Retinal pigment epithelial cell (primary cell): Measurements from ENCODE around the gene MYO7B.

Source experiments
- DNase-seq: peaks from one replicate; pipeline ENCODE4 v3.0.0-alpha.2; 2010; ENCODE audit warnings: low read depth
- H3K4me3 ChIP-seq: 2 replicates; pipeline ENCODE4 v1.5.1; 2011; ENCODE audit warnings: mild to moderate bottlenecking, low read length, control low read depth, moderate library complexity
- TF ChIP-seq, protein P1 (sequence below): conservative IDR thresholded peaks from 2 replicates; pipeline ENCODE4 v1.5.1; 2011; ENCODE audit warnings: low read depth, low read length, control low read depth, inconsistent platforms

The MYO7B gene

DNA sequence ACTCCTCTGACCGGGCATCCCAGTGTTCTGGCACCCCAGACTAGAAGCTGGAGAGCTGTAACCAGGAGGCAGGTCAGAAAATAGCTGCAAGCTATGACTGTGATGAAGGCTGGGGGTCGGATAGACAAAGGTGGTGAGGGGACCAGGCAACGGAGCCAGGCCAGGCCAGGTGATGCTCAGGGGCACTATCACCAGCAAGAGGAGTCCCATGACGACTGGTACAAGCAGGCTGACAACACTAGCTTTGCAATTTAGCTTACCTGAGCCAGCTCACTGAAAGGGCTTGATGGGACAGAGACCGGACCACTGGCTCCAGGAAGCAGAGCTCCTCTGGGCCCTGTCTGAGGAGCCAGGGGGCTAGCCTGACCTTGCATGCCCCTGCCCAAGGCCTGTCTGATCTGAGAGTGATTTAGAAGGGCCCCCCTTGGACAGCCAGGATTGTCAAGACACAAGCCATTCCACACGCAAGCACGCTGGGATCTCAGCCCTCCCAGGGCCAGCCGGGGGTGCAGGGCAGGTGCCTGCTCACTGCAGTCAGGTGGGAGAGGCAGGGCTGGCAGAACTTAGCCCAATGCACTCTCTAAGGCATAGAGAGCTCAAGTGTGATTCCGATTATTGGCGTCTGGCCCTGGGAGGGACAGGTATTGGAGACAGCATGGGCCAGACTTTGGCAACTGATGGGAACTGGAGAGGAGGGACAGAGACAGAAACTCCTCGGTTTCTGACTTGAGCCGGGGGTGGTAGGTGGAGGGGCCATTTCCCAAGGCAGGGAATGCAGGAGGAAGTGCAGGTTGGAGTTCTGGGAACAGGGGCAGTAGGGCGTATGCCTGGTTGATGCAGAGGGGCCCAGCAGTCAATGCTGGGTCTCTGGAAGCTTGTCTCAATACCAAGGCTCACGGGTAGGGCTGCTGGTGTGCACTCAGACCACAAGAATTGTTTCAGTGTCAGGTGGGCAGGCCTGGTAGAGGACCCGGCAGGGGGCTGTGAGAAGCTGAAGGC, 47.7 kb downstream of the MYO7B start:
- TF ChIP-seq, protein P1, sequence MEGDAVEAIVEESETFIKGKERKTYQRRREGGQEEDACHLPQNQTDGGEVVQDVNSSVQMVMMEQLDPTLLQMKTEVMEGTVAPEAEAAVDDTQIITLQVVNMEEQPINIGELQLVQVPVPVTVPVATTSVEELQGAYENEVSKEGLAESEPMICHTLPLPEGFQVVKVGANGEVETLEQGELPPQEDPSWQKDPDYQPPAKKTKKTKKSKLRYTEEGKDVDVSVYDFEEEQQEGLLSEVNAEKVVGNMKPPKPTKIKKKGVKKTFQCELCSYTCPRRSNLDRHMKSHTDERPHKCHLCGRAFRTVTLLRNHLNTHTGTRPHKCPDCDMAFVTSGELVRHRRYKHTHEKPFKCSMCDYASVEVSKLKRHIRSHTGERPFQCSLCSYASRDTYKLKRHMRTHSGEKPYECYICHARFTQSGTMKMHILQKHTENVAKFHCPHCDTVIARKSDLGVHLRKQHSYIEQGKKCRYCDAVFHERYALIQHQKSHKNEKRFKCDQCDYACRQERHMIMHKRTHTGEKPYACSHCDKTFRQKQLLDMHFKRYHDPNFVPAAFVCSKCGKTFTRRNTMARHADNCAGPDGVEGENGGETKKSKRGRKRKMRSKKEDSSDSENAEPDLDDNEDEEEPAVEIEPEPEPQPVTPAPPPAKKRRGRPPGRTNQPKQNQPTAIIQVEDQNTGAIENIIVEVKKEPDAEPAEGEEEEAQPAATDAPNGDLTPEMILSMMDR, result no peak
- no peak for DNase-seq
- H3K4me3 ChIP-seq, result no peak overlapping the region

DNA sequence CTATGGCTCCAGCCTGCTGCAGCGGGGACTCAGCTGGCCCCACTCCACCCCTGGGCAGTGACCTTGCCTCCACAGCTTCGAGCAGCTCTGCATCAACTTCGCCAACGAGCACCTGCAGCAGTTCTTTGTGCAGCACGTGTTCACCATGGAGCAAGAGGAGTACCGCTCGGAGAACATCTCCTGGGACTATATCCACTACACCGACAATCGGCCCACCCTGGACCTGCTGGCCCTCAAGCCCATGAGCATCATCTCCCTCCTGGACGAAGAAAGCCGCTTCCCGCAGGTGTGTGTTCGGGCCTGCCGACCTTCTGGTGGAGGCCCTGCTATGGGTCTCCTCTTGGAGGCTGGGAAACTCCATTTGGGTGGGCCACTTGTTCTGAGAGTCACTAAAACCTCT, 48.6 kb downstream of the MYO7B start:
- no peak for DNase-seq
- TF ChIP-seq, protein P1, result no peak
- H3K4me3 ChIP-seq, result no peak overlapping the region

DNA sequence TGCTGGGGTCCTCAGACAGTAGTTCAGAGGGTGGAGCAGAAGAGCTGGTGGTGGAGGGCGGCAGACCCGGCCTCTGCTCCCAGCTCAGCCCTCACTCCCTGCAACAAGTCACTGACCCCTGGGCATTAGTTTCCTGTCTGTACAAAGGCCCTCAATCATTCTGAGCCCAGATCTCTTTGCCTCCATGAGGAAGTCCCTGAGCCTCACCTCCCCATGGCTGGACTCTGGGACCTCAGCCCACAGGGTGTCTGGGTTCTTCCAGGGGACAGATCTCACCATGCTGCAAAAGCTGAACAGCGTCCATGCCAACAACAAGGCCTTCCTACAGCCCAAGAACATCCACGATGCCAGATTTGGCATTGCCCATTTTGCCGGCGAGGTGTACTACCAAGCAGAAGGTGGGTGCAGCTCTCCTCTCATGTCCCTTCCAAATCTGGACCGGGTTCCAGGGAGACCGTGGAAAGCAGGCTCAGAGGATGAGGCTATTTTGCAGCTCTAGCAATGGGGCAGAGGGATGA, 49.1 kb downstream of the MYO7B start:
- no peak for DNase-seq
- TF ChIP-seq, protein P1, result no peak
- no peak overlapping the region for H3K4me3 ChIP-seq

DNA sequence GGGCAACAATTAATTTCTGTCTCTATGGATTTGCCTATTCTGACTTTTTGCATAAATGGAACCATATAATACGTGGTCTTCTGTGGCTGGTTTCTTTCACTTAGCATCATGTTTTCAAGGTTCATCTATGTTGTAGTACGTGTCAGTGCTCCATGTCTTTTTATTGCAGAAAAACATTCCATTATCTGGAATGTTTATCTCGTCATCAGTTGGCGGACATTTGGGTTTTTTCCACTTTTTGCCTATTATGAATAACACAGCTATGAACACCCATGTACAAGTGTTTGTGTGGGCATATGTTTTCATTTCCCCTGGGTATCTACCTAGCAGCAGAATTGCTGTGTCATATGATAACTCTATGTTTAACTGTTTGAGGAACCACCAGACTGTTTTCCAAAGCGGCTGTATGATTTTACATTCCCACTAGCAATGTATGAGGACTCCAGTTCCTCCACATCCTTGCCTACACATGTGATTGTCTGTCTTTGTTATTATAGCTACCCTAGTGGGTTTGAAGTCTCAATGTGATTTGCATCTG, 49.9 kb downstream of the MYO7B start:
- DNase-seq, result no peak
- TF ChIP-seq, protein P1, result no peak
- no peak overlapping the region for H3K4me3 ChIP-seq

DNA sequence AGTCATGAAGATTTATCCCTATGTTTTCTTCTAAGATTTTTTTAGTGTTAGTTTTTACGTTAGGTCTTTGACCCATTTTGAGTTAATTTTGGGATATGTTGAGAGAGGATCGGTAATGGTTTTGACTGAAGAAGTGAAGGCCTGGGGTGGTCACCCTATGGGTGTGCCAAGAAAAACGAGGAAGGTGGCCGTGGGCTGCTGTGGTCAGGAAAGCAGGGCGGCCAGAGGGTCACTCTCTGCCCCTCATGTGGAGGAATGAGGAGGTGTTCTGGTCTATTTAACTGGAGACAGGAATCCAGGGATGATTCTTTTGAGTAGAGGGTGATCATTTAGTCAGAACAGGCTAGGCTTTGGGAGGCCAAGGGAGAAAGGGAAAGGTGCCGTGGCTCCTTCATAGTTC, 50.7 kb downstream of the MYO7B start:
- DNase-seq, result no peak
- TF ChIP-seq, protein P1, result no peak
- no peak overlapping the region for H3K4me3 ChIP-seq

DNA sequence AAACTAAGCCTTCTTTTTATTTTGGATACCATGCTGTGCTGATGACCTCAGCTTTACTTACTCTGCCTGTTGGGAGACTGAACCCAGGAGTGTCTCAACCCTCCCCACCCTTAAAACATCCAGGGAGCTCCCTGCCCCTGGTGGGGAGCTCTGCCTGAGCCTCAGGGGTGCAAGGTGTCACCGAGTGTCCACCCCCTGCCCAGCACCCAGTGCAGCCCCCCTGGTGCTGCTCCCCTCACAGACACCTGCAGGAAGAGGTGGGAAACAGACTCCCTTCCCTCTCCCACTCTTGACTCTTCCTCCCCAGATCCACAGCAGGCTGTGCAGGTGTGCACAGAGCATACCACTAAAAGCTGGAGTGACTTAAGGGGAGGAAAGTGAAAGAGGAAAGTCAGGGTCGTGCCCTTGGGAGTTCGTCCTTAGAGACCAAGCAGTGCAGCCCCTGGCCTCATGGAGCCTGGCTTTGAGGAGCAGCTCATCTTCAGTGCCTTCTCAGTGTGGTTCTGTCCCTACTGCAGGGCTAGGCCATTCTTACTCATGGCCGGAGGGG, 51.3 kb downstream of the MYO7B start:
- no peak overlapping the region for H3K4me3 ChIP-seq
- DNase-seq, result no peak
- TF ChIP-seq, protein P1, result no peak

DNA sequence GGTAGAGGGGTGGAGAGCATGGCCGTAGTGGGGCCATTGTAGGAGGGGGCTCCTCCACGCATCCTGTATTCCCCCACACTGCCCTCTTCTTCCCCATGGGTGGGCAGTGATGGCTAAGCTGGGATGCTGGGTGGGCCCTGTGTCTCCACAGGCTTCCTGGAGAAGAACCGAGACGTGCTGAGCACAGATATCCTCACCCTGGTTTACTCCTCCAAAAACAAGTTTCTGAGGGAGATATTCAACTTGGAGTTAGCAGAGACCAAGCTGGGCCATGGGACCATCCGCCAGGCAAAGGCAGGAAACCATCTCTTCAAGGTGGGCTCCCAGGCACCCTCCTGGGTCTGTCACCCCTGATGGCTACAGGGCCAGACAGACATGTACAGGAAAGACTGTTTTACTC, 52.8 kb downstream of the MYO7B start:
- TF ChIP-seq, protein P1, result no peak

More for the DNA sequence above, 52.8 kb downstream of the MYO7B start:
- no peak overlapping the region for H3K4me3 ChIP-seq
- DNase-seq, result no peak
